ENCODE measurements around the gene RTL1.

The RTL1 gene

GRCh38 chr14:100864960-100865681, 38.4 kb downstream of the RTL1 start:
- DNase-seq, result no peak

- no peak for DNase-seq
Observed at GRCh38 chr14:100864206-100864605, 39.3 kb downstream of the RTL1 start.

- no peak for DNase-seq
Observed at GRCh38 chr14:100862793-100863192, 40.7 kb downstream of the RTL1 start.

- no peak for DNase-seq
Observed at GRCh38 chr14:100862277-100862676, 41.2 kb downstream of the RTL1 start.

- no peak for DNase-seq
Observed at GRCh38 chr14:100861937-100862247, 41.6 kb downstream of the RTL1 start.

GRCh38 chr14:100861188-100861936, 42.2 kb downstream of the RTL1 start:
- DNase-seq, result no peak

GRCh38 chr14:100860556-100861187, 42.9 kb downstream of the RTL1 start:
- no peak for DNase-seq

GRCh38 chr14:100859781-100860180, 43.7 kb downstream of the RTL1 start:
- DNase-seq, result no peak

GRCh38 chr14:100858838-100859220, 44.7 kb downstream of the RTL1 start:
- no peak for DNase-seq

- no peak for DNase-seq
Observed at GRCh38 chr14:100857923-100858837, 45.3 kb downstream of the RTL1 start.

- no peak for DNase-seq
Observed at GRCh38 chr14:100857233-100857922, 46.1 kb downstream of the RTL1 start.

- DNase-seq, result no peak
Observed at GRCh38 chr14:100856056-100856950, 47.2 kb downstream of the RTL1 start.

- no peak for DNase-seq
Observed at GRCh38 chr14:100855256-100855930, 48.1 kb downstream of the RTL1 start.

GRCh38 chr14:100854435-100854834, 49.1 kb downstream of the RTL1 start:
- no peak for DNase-seq

- no peak for DNase-seq
Observed at GRCh38 chr14:100851946-100852620, 51.4 kb downstream of the RTL1 start.

GRCh38 chr14:100851586-100851916, 52.0 kb downstream of the RTL1 start:
- DNase-seq, result no peak

GRCh38 chr14:100850841-100851585, 52.5 kb downstream of the RTL1 start:
- DNase-seq, result peak; percentile 44 to 53

GRCh38 chr14:100849115-100849781, 54.3 kb downstream of the RTL1 start:
- no peak for DNase-seq

- no peak for DNase-seq
Observed at GRCh38 chr14:100846309-100846859, 57.1 kb downstream of the RTL1 start.
